ENCODE data around the gene RNU6-9.

DNA sequence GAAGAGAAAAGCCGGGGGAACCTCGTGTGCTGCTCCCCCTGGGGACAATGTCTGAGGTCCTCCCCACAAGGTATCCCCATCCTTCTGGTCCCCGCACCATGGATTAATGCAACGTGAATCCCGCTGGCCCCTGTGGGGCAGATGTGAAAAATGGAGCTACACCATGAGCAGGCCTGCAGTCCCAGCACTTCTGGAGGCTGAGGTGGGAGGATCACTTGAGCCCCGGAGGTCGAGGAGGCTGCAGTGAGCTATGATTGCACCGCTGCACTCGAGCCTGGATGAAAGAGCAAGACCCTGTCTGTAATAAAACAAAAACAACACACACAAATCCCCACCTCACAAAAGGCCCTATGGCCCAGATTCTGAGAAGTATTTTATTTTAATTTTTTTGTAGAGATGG is 35.0 kb upstream of the RNU6-9 start:
- TF ChIP-seq EZH2phosphoT487 (IDR thresholded peaks at IDR 0.05; ENCODE audit: insufficient read depth, low read depth) (no peak), EZH2 (IDR thresholded peaks at IDR 0.05; ENCODE audit: insufficient read depth, poor library complexity, severe bottlenecking) (no peak)
